Measurements from ENCODE around the gene CHID1.

The CHID1 gene

GRCh38 chr11:887589-887988 is 23.0 kb downstream of the CHID1 start:
- TF ChIP-seq CTCF (IDR thresholded peaks at IDR 0.05; ENCODE audit: borderline replicate concordance, insufficient read depth, low read depth, low read length): no peak
- no peak overlapping the region for H3K4me3 ChIP-seq (ENCODE audit: low read depth, low read length)

- no peak for TF ChIP-seq CTCF (IDR thresholded peaks at IDR 0.05; ENCODE audit: borderline replicate concordance, insufficient read depth, low read depth, low read length)
- H3K4me3 ChIP-seq (ENCODE audit: low read depth, low read length): no peak overlapping the region
These were observed 24.0 kb downstream of the CHID1 start for GRCh38 chr11:886568-886967.

- TF ChIP-seq CTCF (IDR thresholded peaks at IDR 0.05; ENCODE audit: borderline replicate concordance, insufficient read depth, low read depth, low read length): no peak
- H3K4me3 ChIP-seq (ENCODE audit: low read depth, low read length): no peak overlapping the region
These were observed 26.0 kb downstream of the CHID1 start for GRCh38 chr11:884578-885070.

GRCh38 chr11:883527-883926 is 27.1 kb downstream of the CHID1 start:
- H3K4me3 ChIP-seq (ENCODE audit: low read depth, low read length): no peak overlapping the region
- TF ChIP-seq CTCF (IDR thresholded peaks at IDR 0.05; ENCODE audit: borderline replicate concordance, insufficient read depth, low read depth, low read length): no peak

- no peak overlapping the region for H3K4me3 ChIP-seq (ENCODE audit: low read depth, low read length)
- no peak for TF ChIP-seq CTCF (IDR thresholded peaks at IDR 0.05; ENCODE audit: borderline replicate concordance, insufficient read depth, low read depth, low read length)
These were observed 28.0 kb downstream of the CHID1 start for GRCh38 chr11:882596-882995.

- H3K4me3 ChIP-seq (ENCODE audit: low read depth, low read length): no peak overlapping the region
These were observed 30.2 kb downstream of the CHID1 start for GRCh38 chr11:880447-880846.

More at GRCh38 chr11:880447-880846, 30.2 kb downstream of the CHID1 start:
- TF ChIP-seq CTCF (IDR thresholded peaks at IDR 0.05; ENCODE audit: borderline replicate concordance, insufficient read depth, low read depth, low read length): no peak
